GM04504 (cell line): ENCODE measurements around the gene NEDD4.
"Not testable (repeated sequence)": the region's sequence is repeated elsewhere in the genome, so short reads cannot be mapped to it uniquely, and the experiment has no call there.

ENCODE experiments used
- DNase-seq: peaks from one replicate; pipeline ENCODE4 v3.0.0-alpha.2; 2012; ENCODE audit warnings: low read depth

Gene NEDD4

DNA sequence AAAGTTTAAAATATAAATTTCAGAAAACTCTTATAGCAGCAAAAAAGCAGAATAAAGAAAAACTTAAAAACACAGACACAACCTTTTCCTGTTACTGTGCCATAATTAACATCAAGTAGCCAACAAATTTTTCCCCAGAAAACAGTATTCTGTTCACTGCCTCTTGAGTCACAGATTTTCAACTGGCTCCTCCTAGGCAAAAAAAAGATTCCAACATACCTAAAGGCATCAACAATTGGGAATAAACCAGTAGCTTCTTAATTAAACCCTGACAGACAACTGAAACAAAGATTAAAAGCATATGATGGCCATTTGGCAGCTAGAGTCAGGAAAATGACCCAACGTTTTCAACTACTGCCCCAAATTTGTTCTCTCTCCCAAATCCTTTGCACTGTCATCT, 10.9 kb upstream of the NEDD4 start:
- not testable (repeated sequence) for DNase-seq

DNA sequence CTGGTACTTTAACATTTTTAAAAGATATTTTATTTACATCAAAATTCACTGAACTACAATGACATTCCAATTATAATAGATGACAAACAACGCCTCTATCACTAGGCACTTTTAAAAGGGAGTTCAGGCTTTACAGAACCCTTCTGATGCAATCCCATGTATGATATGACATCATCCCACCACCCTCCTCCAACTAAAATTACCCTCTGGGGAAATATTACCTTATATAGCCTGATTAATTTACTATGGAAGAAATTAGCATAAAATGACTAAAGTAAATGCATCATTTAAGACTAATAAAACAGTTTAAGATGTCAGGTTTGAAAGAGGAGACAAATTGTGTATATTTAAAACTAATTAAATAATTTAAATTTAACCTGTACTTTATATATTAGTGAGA, 10.4 kb upstream of the NEDD4 start:
- not testable (repeated sequence) for DNase-seq

DNA sequence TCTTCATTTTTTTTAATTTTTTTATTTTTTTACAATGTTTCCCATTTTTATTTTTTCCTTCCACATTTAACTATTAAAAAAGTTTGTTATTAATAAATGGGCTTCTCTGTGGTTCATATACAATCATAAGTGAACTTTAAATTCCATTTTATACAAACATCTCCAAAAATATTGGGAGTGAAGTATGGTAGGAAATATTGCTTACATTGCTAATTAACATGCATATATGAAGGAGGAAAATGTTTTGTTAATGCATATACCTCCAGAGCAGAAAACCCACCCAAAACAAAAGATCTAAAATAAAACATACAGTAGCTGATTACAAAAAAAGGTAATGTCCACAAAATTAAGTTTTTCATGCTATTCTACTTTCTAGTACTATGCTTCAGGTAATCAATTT, 9.9 kb upstream of the NEDD4 start:
- DNase-seq: not testable (repeated sequence)

DNA sequence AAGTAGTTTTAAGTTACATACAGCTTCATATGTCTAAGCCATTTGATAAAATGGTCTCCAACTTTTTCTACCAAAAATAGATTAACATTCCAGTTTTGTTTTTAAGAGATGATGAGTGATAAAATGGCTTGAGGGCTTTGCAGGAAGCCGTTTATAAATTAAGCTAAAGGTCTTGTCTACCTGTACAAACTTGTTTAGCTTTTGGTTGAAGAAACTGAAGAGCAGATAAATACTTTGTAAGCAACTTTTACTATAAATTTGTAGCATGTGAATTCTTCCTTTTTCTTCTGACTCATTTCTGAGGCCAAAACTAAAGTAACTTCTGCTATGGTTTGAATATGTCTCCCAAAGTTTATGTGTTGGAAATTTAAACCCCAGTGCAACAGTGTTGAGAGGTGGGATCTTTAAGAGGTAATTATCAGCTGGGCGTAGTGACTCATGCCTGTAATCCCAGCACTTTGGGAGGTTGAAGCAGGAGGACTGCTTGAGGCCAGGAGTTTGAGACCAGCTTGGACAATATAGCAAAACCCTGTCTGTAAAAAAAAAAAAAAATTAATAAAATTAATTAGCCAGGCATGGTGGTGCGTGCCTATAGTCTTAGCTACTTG, 8.2 kb upstream of the NEDD4 start:
- DNase-seq: no peak

DNA sequence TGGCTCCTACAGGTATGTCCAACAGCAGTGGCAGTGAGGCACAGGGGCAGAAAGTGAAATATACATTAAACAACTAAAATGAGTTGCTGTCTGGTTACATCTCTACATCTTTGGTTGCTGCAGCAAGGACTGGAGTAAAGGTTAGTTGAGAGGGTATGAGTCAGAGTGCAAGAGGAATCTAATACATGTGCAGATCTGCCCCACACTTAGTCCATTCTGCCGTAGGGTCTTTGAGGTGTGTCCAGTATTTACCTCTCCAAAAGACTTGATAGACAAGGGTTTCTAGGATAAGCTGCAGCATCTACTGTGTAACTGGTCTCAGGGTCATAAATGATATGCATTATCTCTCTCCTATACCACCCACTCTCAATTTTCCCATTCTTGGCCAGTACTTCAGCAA, 6.2 kb upstream of the NEDD4 start:
- no peak for DNase-seq

DNA sequence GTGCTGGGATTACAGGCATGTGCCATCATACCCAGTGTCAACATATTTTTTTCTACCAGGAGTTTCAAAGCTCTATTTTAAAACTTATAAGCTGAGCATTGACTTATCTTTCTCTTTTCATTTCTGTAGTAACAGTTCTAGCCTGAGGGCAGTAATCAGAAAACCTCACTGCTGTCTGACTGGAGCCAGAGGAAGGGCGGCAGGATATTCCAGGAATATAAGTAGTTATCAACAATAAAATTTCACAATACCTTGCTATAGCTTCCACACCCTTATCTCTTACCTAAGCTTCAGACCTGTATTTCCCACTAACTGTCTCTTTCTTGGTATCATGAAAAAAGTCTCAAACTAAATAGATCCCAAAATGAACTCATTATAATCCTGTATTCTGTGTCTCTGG, 5.1 kb upstream of the NEDD4 start:
- DNase-seq: no peak

DNA sequence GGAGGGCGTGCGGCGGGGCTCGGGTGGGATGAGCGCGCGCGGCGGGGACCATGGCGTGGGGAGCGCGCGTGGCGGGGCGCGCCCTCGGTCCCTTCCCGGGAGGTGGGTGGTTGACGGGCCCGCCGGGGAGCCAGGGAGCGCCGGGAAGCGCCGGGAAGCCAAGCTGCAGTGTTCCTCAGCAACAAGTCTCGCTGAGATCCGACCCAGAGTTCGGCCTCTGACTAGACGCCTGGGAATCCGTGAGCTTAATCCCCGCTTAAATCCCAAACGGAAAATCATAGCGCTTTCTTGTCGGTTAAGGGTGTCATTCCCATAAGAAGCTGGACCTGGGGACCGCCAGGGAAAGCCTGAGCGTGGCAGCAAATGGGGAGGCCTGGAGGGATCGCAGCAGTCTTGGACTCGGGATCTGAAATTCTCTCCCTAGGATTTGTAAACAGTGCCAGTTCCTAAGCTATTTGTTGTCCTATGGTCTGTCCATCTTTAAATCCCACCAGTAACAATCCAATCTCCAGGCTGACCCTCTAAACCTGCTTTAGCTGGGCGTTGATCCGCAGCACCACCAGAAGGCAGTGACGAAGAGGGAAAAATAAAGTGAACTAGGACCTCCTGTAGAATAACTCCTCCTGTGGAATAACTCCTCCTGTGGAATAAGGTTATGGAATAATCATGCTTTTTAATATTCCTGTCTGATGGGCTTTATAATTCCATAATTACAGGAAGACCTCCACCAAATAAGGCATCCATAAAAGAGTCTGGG, 570 bp upstream of the NEDD4 start:
- no peak for DNase-seq

DNA sequence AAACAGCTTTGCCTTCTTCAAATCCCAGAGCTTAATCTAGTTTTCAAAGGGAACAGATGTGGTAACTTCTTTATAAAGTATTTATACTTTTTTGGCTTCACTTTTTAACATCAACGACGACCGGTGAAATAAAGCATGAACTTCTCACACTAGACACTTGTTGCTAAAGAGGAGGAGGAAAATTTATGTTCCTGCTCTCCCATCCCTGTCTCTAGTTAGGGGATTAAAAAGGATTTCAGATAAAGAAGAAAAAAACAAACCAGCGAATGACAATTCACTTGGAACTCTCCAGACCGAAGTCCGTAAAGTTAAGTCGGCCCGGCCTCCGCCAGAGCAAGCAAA, 672 bp downstream of the NEDD4 start:
- no peak for DNase-seq

DNA sequence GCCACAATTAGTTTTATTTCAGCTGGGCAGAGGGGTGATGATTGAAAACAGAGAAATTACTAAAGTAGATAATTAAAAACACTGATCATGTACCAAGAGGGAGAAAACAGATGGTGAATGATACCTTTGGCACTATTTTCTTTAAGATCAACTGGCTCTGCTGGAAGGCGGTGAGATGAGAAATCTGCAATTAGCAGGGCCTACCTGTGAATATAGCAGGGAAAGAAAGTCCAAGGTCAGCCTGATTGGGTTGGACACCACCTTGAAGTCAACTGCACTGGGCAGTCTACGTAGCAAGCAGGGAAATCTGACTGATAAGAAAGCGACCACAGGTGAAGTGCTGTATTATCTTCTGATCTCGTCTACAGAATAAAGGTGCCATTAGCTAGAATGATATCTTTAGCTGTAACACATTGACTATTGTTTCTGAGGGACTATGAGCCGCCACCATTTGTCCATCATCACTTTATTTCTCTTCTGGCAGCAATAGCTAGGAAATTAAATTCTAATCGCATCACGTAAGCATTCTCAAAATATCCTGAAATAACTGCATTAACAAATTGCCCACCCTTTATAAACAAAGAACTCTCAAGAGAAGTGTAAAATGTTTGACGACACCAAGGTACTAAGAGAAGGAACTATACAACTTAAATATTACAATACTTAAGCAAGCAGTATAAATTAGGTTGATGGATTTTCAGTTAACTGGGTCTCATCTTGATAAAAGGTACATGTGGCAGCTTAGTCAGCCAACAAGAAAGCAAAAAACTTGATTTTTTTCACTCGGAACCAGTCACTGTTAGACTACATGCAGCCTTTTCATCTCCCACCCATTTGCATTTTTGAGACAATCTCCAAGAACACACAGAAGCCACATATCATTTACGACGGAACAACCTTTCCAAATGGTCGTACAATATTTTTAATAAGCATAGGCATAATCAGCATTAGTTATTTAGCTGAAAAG, 1.3 kb downstream of the NEDD4 start:
- no peak for DNase-seq

DNA sequence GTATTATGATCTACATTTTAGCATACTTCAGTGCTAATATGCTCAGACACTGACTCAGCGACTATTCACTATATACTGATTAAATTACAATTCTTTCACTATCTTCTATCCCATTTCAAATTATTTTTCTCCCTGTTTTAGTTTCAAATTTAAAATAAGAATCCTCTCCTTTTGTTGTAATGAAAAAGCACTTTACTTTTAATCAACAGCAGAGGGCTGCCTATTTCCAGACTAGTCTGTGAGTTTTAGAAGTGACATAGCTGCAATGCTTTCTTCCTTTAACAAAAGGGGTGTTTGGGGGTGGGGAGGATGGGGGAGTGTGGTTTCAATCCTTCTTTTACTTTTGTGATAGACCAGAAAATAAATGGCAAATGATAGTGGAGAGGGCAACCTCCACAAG, 2.4 kb downstream of the NEDD4 start:
- DNase-seq: no peak

DNA sequence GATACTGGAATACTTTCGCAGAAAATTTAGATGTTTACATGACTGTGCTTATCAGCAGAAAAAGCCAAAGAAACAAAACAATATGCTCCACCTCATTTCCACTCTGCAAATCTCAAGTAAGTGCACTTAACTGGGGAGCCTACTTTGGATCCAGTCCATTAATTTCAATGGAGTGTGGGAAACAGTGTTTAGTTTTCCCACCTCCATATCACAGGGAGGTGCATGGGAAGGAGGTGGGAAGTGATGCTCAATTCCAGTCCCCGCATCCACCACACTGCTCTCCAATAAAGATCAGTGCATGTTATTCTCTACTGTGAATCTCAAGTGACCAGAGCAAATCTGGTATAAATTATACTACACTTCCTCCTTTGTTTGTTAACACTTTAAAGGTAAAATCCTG, 2.9 kb downstream of the NEDD4 start:
- no peak for DNase-seq

DNA sequence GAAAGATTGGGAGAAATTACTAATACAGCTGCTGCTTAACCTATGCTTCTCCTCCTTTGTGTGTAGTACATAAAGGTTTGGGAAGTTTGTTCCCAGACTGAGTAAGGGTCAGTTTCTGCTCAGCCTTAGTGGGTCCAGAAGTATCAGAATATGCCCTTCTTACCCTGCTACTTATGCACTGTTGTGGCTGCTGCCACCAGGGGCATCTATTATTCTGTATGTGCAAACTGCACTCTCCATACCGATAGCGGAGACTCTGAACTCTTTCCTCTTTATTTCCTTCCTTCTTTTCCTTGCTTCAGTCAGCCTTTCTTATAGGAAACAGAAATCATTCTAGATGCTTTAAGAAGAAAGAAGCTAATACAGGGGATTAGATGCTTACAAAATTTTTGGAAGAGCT, 4.0 kb downstream of the NEDD4 start:
- no peak for DNase-seq

DNA sequence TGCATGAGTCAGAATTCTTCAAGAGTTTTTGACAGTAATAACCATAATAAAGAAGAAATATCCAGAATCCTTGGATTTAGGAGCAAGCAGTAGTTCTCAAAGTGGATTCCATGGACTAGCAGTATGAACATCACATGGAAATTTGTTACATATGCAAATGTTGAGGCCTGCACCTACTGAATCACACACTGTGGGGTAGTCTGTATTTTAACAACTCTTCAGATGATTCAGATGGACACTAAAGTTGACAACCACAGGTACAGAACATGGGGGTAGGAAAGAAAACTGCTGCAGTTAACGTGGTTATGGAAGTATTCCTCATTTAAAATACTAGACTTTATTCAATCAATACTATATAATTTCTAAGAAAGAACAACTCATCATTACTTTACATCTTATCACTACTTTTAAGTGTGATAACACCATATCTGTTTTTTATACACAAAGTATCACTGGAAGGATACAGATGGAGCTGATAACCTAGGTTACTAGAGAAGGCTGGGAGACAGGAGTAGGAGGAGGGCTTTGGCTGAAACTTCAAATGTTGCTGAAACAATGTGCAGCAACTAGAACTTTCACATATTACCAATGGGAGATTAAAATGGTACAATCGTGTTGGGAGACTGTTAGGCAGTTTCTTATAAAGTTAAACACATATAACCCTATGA, 11.7 kb downstream of the NEDD4 start:
- DNase-seq: no peak

DNA sequence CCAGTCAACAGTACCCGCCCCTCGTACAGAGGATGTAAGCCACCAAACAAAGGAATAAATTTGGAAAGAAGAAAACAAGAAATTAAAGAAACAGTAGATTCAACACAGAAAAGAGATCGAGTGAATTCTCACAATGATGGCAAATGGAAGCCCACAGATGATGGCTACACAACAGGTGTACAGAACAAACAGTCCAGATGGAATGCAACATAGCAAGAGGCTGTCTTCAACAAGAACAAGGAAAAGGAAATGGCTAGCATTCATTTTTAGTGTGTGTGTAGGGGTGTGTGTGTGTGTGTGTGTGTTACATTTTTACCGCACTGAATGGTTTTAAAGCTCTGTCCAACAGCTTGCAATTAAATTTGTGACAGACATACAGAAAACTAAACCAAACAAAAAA, 12.9 kb downstream of the NEDD4 start:
- no peak for DNase-seq

DNA sequence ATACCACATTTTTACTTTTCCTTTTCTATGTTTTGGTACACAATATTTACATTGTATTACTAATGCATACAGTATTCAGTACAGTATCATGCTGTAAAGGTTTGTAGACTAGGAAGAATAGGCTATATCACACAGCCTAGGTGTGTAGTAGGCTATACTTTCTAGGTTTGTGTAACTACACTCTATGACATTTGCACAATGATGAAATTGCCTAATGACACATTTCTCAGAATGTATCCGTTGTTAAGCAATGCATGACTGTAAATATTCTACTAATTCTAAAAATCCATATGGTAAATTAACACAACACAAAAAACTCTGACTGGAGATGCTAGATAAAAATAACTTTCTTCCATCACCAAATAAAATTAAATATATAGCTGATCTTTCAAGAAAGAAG, 16.2 kb downstream of the NEDD4 start:
- no peak for DNase-seq

DNA sequence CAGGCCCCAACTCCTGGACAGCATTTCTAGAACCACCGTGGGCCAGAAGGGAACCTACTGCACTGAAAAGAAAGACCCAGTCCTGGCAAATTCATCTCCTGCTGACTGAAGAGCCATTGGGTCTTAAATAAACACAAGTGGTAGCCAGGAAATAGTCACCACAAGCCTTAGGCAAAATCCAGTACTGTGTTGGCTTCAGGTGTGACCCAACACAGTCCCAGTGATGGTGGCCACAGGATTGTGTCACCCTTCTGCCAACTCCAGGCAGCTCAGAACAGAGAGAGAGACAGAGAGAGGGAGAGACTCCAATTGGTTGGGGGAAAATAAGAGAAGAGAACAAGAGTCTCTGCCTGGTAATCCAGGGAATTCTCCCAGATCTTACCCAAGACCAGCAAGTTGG, 23.1 kb downstream of the NEDD4 start:
- no peak for DNase-seq

DNA sequence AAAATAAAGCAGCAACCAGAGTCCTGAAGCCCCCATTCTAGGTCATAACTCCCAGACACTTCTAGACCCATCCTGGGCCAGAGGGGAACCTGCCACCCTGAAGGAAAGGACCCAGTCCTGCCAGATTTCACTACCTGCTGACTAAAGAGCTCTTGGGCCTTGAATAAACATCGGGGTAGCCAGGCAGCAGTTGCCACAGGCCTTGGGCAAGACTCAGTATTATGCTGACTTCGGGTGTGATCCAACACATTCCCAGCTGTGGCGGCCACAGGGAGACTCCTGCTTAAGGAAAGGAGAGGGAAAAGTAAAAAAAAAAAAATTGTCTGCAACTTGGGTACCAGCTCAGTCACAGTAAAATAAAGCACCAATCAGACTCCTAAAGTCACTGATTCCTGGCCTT, 23.8 kb downstream of the NEDD4 start:
- no peak for DNase-seq

DNA sequence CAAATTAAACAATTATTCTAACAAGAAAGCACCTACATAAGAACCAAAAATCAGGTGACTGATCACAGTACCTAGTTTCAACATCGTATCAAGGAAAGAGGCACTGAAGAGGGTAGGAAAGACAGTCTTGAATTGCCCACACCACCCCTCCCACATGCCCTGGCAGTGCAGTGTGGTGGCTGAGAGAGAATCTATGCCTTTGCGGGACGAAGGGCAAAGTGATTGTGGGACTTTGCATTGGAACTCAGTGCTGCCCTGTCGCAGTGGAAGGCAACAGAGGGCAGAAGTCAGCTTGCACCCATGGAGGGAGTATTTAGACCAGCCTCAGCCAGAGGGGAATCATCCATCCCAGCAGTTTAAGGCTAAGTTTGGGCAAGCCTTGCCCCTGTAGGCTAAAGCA, 24.5 kb downstream of the NEDD4 start:
- no peak for DNase-seq

DNA sequence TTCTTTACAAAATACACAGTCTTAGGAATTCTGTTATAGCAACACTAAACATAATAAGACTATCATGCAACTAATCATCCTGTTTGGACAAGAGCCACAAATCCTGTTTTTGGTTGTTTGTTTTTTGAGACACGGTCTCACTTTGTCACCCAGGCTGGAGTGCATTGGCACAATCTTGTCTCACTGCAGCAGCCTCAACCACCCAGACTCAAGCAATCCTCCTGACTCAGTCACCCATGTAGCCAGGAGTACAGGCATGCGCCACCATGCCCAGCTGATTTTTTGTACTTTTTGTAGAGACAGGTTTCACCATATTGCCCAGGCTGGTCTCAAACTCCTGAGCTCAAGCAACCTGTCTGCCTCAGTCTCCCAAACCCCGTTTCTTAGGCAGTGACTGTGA, 28.3 kb downstream of the NEDD4 start:
- DNase-seq: no peak

DNA sequence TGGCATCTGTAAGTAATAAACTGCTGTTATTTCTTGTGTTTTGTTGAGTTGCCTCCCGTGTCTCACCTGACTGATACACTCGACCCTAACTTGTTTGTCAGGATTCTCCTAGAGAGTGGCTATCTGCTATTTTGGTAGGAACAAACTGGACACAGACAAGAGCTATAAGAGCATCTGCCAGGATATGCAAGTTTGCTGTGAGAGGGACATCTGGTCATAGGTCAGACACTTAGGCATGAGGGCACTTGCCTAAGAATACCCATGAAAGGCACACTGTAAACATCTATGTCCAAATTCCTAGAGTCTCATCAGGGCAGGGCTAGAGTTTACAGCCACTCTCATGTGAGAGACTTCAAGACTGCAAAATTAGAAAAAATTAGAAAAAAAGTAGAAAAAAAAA, 32.5 kb downstream of the NEDD4 start:
- no peak for DNase-seq

DNA sequence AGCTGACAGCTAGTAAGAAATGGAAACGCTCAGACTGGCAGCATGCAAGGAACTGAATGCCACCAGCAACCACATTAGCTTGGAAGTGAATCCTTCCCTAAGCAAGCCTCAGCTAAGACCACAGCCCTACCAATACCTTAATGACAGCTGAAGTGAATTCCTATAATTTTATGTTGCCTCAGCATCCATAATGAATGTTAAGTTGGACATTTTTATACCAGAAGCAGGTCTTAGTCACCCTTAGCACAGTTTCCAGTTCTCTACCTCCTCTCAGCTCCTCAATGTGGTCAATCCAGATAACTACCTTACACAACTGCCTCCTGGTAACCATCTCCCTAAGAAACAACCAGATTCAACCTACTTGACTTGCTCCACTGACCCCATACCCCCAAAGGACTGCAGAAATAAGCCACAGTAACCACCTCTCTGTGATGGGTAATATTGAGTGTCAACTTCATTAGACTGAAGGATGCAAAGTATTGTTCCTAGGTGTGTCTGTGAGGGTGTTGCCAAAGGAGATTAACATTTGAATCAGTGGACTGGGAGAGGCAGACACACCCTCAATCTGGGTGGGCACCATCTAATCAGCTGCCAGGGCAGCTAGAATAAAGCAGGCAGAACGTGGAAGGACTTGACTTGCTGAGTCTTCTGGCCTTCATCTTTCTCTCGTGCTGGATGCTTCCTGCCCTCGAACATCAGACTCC, 33.5 kb downstream of the NEDD4 start:
- no peak for DNase-seq

DNA sequence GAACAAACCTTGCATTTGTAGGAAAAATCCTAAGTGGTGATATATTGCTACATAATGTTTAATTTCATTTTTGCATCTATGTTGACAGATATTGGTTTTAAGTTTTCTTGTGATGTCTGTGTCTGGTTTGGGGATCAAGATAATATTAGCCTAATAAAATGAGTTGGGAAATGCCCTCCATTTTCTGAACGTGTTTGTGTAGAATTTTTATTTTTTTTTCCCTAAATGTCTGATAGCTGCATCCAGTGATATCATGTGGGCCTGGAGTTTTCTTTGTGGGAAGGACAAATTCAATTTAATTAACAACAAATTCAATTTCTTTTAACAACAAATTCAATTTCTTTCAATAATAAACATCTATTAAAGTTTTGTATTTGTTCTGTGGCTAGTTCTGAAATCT, 35.1 kb downstream of the NEDD4 start:
- no peak for DNase-seq
